WI38 (cell line): ENCODE data around the gene FGFRL1.
"Not testable (repeated sequence)": the region's sequence is repeated elsewhere in the genome, so short reads cannot be mapped to it uniquely, and the experiment has no call there.

Experiments
- H3K4me3 ChIP-seq: 2 replicates; pipeline ENCODE4 v1.5.1; 2011; ENCODE audit warnings: low read depth, mild to moderate bottlenecking, control low read depth, low read length
- CTCF ChIP-seq: IDR thresholded peaks from 2 replicates; pipeline ENCODE4 v1.5.1; 2012; ENCODE audit warnings: low read depth, mild to moderate bottlenecking, control low read depth, low read length

The FGFRL1 gene

GRCh38 chr4:971666-972500, 39.5 kb upstream of the FGFRL1 start:
- no peak for TF ChIP-seq CTCF
- peak overlapping the region; percentile 77 for H3K4me3 ChIP-seq

GRCh38 chr4:972651-973424, 38.6 kb upstream of the FGFRL1 start:
- no peak for TF ChIP-seq CTCF
- H3K4me3 ChIP-seq = peak overlapping the region; percentile 77

GRCh38 chr4:973431-974397, 37.7 kb upstream of the FGFRL1 start, which contains the start of gene DGKQ:
Gene DGKQ, minus strand, starts transcription at chr4:973569. Its CDS starts 87 bp downstream, at chr4:973482.
- TF ChIP-seq CTCF = no peak

GRCh38 chr4:974668-975067, 36.8 kb upstream of the FGFRL1 start:
- no peak for TF ChIP-seq CTCF

More at GRCh38 chr4:973431-974397, 37.7 kb upstream of the FGFRL1 start, which contains the start of gene DGKQ:
- peak within 1 kb of the TSS; percentile 77 for H3K4me3 ChIP-seq

GRCh38 chr4:976016-976415, 35.4 kb upstream of the FGFRL1 start:
- H3K4me3 ChIP-seq = not testable (repeated sequence)

More at GRCh38 chr4:974668-975067, 36.8 kb upstream of the FGFRL1 start:
- no peak overlapping the region for H3K4me3 ChIP-seq

- H3K4me3 ChIP-seq = no peak overlapping the region
- no peak for TF ChIP-seq CTCF
Observed at GRCh38 chr4:978957-979701, 32.3 kb upstream of the FGFRL1 start.
